Panc1 (cell line): ENCODE measurements around the gene CLEC4M. TPM values are rescaled to one million over a fixed set of nuclear protein-coding genes. Genes with fewer than 3 reads are reported as not detected.

ENCODE experiments used
- ATAC-seq: fragments of 200-7000 bp; cut with Tn5 transposase; 2 replicates; pipeline ENCODE4 v1.9.1; 2020; ENCODE audit warnings: mild to moderate bottlenecking, moderate library complexity
- BruUV-seq: library from RNA; stranded (reverse); fragments of 400-500 nt; replicated peaks from 2 replicates; lab custom pipeline; 2021; lab: Mats Ljungman, UMichigan
- CTCF ChIA-PET: fragments of 300-600 bp; sonication (Branson Sonifier 250); formaldehyde crosslinking; loops from one replicate; lab custom pipeline; 2022; ENCODE audit warnings: antibody characterized with exemption; lab: Charles Lee
- POLR2A ChIA-PET: fragments of 300-600 bp; sonication (Branson Sonifier 250); formaldehyde crosslinking; loops from one replicate; lab custom pipeline; 2022; ENCODE audit warnings: antibody characterized with exemption; lab: Charles Lee
- DNase-seq: peaks from one replicate; pipeline ENCODE4 v3.0.0-alpha.2; 2010; ENCODE audit warnings: low read depth, low spot score
- H3K27ac ChIP-seq: 2 replicates; pipeline ENCODE4 v1.5.1; 2011; ENCODE audit warnings: mild to moderate bottlenecking, low read length, inconsistent platforms
- H3K27me3 ChIP-seq: fragments of 200-500 bp; sonication (Bioruptor generic); 2 replicates; pipeline ENCODE4 v1.6.0; 2014; ENCODE audit warnings: low read length, inconsistent platforms; ENCODE audit not compliant: control insufficient read depth, insufficient read depth
- H3K36me3 ChIP-seq: fragments of 200-500 bp; sonication (Bioruptor generic); 2 replicates; pipeline ENCODE4 v1.5.1; 2014; ENCODE audit warnings: inconsistent platforms, mild to moderate bottlenecking, low read length, moderate library complexity; ENCODE audit not compliant: control insufficient read depth, insufficient read depth
- H3K4me1 ChIP-seq: 2 replicates; pipeline ENCODE4 v1.5.1; 2011; ENCODE audit warnings: inconsistent platforms, mild to moderate bottlenecking, low read length, moderate library complexity; ENCODE audit not compliant: control insufficient read depth, insufficient read depth
- H3K4me3 ChIP-seq, 2 experiments: 2 replicates each; pipeline ENCODE4 v1.5.1; 2011 to 2012; ENCODE audit warnings: low read depth in 2 of 2, low read length in 2 of 2, mild to moderate bottlenecking in 2 of 2, inconsistent platforms in 1 of 2, moderate library complexity in 1 of 2
- H3K9me3 ChIP-seq: fragments of 200-500 bp; sonication (Bioruptor generic); 2 replicates; pipeline ENCODE4 v1.5.1; 2014; ENCODE audit warnings: low read depth, mild to moderate bottlenecking, inconsistent platforms, low read length, moderate library complexity; ENCODE audit not compliant: control insufficient read depth, insufficient read depth
- CTCF ChIP-seq: fragments of 450-650 bp; IDR thresholded peaks from 2 replicates; pipeline ENCODE4 v1.5.1; 2017; ENCODE audit warnings: mild to moderate bottlenecking
- POLR2AphosphoS5 ChIP-seq: IDR thresholded peaks from 2 replicates; pipeline ENCODE4 v1.6.1; 2012; ENCODE audit warnings: mild to moderate bottlenecking, low read depth, low read length, moderate library complexity
- SIN3A ChIP-seq: IDR thresholded peaks from 2 replicates; pipeline ENCODE4 v1.6.1; 2012; ENCODE audit warnings: low read depth, mild to moderate bottlenecking, low read length, moderate library complexity, borderline replicate concordance; ENCODE audit not compliant: insufficient read depth
- TCF7L2 ChIP-seq: IDR thresholded peaks from 2 replicates; pipeline ENCODE4 v1.6.1; 2011; ENCODE audit warnings: mild to moderate bottlenecking, low read depth, low read length, inconsistent platforms
- in situ Hi-C: cut with HindIII; loops from 2 replicates; pipeline ENCODE4 v1.10.0; 2016; ENCODE audit warnings: low sequenced_read_pairs, low pct_unique_long_range_greater_than_20kb
- intact Hi-C: fragments of 100-400 bp; cut with micrococcal nuclease; formaldehyde crosslinking; loops from one replicate; pipeline ENCODE4 v1.10.0; 2022; ENCODE audit not compliant: unreplicated experiment
- total RNA-seq: library from RNA; stranded (reverse); gene quantifications from one replicate; pipeline ENCODE4 v1.2.1, GENCODE V29; 2021; ENCODE audit not compliant: unreplicated experiment
- TF ChIP-seq, protein P1 (sequence below), 2 experiments: IDR thresholded peaks; 2 replicates each; pipeline ENCODE4 v1.6.1; 2011 to 2012; ENCODE audit warnings: low read depth in 2 of 2, control low read depth in 1 of 2, low read length in 1 of 2, mild to moderate bottlenecking in 1 of 2, moderate library complexity in 1 of 2; ENCODE audit not compliant: insufficient read depth in 1 of 2

CLEC4M gene
- total RNA-seq, 1 experiment from 2014 or later: not detected

- Histone ChIP-seq H3K36me3 (no peaks in the 10 kb centered on the region), H3K9me3 (no peaks in the 10 kb centered on the region), H3K4me1 (no peaks in the 10 kb centered on the region), H3K27ac (no peak overlapping the region), H3K4me3 (no peak overlapping the region), H3K27me3 (no peaks in the 10 kb centered on the region; the same call in 1 of the 2 replicates)
- DNase-seq (no peak), ATAC-seq (no peak)
- in situ Hi-C loops: no loop called here
- CTCF ChIA-PET: no interaction called here
- TF ChIP-seq SIN3A (no peak), POLR2AphosphoS5 (no peak), TCF7L2 (no peak), CTCF (no peak)
- TF ChIP-seq, protein P1, sequence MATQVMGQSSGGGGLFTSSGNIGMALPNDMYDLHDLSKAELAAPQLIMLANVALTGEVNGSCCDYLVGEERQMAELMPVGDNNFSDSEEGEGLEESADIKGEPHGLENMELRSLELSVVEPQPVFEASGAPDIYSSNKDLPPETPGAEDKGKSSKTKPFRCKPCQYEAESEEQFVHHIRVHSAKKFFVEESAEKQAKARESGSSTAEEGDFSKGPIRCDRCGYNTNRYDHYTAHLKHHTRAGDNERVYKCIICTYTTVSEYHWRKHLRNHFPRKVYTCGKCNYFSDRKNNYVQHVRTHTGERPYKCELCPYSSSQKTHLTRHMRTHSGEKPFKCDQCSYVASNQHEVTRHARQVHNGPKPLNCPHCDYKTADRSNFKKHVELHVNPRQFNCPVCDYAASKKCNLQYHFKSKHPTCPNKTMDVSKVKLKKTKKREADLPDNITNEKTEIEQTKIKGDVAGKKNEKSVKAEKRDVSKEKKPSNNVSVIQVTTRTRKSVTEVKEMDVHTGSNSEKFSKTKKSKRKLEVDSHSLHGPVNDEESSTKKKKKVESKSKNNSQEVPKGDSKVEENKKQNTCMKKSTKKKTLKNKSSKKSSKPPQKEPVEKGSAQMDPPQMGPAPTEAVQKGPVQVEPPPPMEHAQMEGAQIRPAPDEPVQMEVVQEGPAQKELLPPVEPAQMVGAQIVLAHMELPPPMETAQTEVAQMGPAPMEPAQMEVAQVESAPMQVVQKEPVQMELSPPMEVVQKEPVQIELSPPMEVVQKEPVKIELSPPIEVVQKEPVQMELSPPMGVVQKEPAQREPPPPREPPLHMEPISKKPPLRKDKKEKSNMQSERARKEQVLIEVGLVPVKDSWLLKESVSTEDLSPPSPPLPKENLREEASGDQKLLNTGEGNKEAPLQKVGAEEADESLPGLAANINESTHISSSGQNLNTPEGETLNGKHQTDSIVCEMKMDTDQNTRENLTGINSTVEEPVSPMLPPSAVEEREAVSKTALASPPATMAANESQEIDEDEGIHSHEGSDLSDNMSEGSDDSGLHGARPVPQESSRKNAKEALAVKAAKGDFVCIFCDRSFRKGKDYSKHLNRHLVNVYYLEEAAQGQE (IDR thresholded peaks at IDR 0.05; ENCODE audit: insufficient read depth in 1 of 2, low read depth in 2 of 2, low read length in 1 of 2): no peak
- POLR2A ChIA-PET: no interaction called here
- intact Hi-C loops: no loop called here
- BruUV-seq: no TSS peak
These were observed 28.5 kb upstream of the CLEC4M start for GRCh38 chr19:7734220-7735203.

- no peak for ATAC-seq
- in situ Hi-C loops (no loop called here), intact Hi-C loops (no loop called here)
- no TSS peak for BruUV-seq
- Histone ChIP-seq H3K4me1 (no peaks in the 10 kb centered on the region), H3K4me3 (no peak overlapping the region), H3K36me3 (no peaks in the 10 kb centered on the region), H3K9me3 (no peaks in the 10 kb centered on the region), H3K27ac (no peak overlapping the region), H3K27me3 (no peaks in the 10 kb centered on the region)
- ChIA-PET CTCF (no interaction called here), POLR2A (no interaction called here)
- TF ChIP-seq CTCF: no peak
- DNase-seq: no peak
These were observed 26.9 kb upstream of the CLEC4M start for GRCh38 chr19:7736148-7736547.
